ENCODE data around the gene PDE10A.
"Not testable (repeated sequence)": the region's sequence is repeated elsewhere in the genome, so short reads cannot be mapped to it uniquely, and the experiment has no call there.

PDE10A gene

DNA sequence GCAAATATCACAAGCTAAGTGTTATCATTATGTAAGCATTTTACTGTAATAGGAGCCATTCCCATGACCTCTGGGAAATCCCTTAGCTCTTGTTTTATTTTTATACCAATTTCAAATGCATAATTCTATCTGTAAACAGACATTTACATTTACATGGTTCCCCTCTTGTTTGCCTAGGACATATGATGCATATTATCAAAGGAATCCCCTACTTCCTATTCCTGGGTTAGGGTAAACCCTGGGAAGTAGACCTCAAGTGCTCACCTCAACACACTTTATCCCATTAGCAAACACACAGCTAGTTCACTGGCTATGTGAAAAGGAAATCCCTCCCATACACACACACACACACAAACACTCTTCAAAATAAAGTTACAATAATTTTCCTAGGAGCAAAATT is 27.1 kb downstream of the PDE10A start:
- Histone ChIP-seq H3K36me3 (ENCODE audit: insufficient read depth, low read length) (no peaks in the 10 kb centered on the region), H3K9ac (ENCODE audit: low read depth, low read length) (no peak overlapping the region), H3K9me3 (ENCODE audit: control insufficient read depth, insufficient read depth, low read length) (no peaks in the 10 kb centered on the region), H3K4me1 (ENCODE audit: insufficient read depth, low read length) (peaks cover 22% of the 10 kb centered on the region)

- Histone ChIP-seq H3K9me3 (ENCODE audit: control insufficient read depth, insufficient read depth, low read length) (no peaks in the 10 kb centered on the region), H3K9ac (ENCODE audit: low read depth, low read length) (no peak overlapping the region)
These were observed 28.8 kb downstream of the PDE10A start for GRCh38 chr6:165634101-165634880.

GRCh38 chr6:165632194-165632593 is 30.8 kb downstream of the PDE10A start:
- Histone ChIP-seq H3K9me3 (ENCODE audit: control insufficient read depth, insufficient read depth, low read length) (no peaks in the 10 kb centered on the region), H3K4me1 (ENCODE audit: insufficient read depth, low read length) (peaks cover 9% of the 10 kb centered on the region), H3K9ac (ENCODE audit: low read depth, low read length) (no peak overlapping the region), H3K36me3 (ENCODE audit: insufficient read depth, low read length) (no peaks in the 10 kb centered on the region)

More at GRCh38 chr6:165634101-165634880, 28.8 kb downstream of the PDE10A start:
- peaks cover 22% of the 10 kb centered on the region for H3K4me1 ChIP-seq (ENCODE audit: insufficient read depth, low read length)
- H3K36me3 ChIP-seq (ENCODE audit: insufficient read depth, low read length) = no peaks in the 10 kb centered on the region

DNA sequence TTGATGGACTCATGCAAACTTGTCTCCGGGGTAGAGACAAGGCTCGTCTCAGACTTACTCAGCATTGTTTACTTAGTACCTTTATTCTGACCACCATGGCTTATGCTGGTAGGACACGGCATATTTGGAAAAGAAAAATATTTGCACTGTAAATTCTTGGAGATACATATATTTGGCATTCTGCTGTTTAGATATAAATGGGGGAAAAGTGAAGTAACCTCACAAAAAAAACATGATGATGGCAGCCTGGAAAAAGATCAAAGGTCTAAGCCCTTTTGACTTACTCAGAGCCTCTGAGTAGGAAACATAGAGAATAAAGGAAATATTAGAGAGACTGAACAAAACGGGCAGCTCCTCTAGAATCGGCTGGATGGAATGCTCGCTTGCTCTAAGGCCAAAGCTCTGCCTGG is 32.5 kb downstream of the PDE10A start:
- no peaks in the 10 kb centered on the region for H3K9me3 ChIP-seq (ENCODE audit: control insufficient read depth, insufficient read depth, low read length)
- no peak overlapping the region for H3K9ac ChIP-seq (ENCODE audit: low read depth, low read length)
- H3K36me3 ChIP-seq (ENCODE audit: insufficient read depth, low read length) = no peaks in the 10 kb centered on the region
- H3K4me1 ChIP-seq (ENCODE audit: insufficient read depth, low read length) = no peaks in the 10 kb centered on the region

- no peaks in the 10 kb centered on the region for H3K36me3 ChIP-seq (ENCODE audit: insufficient read depth, low read length)
- no peaks in the 10 kb centered on the region for H3K9me3 ChIP-seq (ENCODE audit: control insufficient read depth, insufficient read depth, low read length)
- no peaks in the 10 kb centered on the region for H3K4me1 ChIP-seq (ENCODE audit: insufficient read depth, low read length)
- no peak overlapping the region for H3K9ac ChIP-seq (ENCODE audit: low read depth, low read length)
These were observed 34.1 kb downstream of the PDE10A start for GRCh38 chr6:165628955-165629354.

DNA sequence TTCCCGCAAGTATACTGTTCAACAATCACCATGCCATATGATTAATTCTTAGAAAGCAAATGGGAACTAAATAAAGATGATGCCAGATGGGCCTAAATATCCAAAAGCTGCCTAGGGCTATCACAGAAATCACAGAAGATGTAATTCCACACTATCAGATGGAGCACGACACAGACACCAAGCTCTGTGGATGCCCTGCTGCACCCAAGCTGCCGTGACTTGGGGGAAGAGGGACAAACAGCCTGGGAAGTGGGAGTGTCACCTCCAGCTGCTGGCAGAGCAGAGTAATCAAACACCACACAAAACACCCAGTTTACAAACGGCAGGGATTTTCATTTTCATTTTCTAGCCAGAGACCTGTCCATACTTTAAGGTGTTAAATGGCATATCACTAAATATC is 35.7 kb downstream of the PDE10A start:
- H3K4me1 ChIP-seq (ENCODE audit: insufficient read depth, low read length) = no peaks in the 10 kb centered on the region
- H3K9me3 ChIP-seq (ENCODE audit: control insufficient read depth, insufficient read depth, low read length) = no peaks in the 10 kb centered on the region
- no peak overlapping the region for H3K9ac ChIP-seq (ENCODE audit: low read depth, low read length)
- H3K36me3 ChIP-seq (ENCODE audit: insufficient read depth, low read length) = no peaks in the 10 kb centered on the region

DNA sequence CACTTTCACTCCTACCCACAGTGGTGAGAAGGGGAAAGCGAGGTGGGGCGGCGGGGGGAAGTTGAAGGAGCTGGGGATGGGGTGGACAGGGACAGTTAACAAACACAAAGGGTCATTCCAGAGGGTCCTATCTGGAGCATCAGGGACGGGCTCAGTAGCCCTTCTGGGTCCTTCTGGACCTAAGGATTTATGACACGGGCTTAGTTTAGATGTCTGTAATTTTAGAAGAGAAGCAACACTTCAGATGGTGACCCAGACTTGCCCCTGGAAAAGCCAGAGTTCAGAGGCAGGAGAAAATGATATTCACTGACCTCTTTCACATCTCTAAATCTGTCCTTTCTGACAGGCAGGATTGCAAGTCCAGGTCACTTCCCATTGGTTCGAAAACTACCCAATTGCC is 36.3 kb downstream of the PDE10A start:
- H3K9ac ChIP-seq (ENCODE audit: low read depth, low read length) = no peak overlapping the region
- no peaks in the 10 kb centered on the region for H3K4me1 ChIP-seq (ENCODE audit: insufficient read depth, low read length)
- H3K9me3 ChIP-seq (ENCODE audit: control insufficient read depth, insufficient read depth, low read length) = no peaks in the 10 kb centered on the region
- no peaks in the 10 kb centered on the region for H3K36me3 ChIP-seq (ENCODE audit: insufficient read depth, low read length)

GRCh38 chr6:165624871-165625639 is 38.0 kb downstream of the PDE10A start:
- Histone ChIP-seq H3K36me3 (ENCODE audit: insufficient read depth, low read length) (no peaks in the 10 kb centered on the region), H3K9ac (ENCODE audit: low read depth, low read length) (no peak overlapping the region), H3K9me3 (ENCODE audit: control insufficient read depth, insufficient read depth, low read length) (no peaks in the 10 kb centered on the region), H3K4me1 (ENCODE audit: insufficient read depth, low read length) (no peaks in the 10 kb centered on the region)

DNA sequence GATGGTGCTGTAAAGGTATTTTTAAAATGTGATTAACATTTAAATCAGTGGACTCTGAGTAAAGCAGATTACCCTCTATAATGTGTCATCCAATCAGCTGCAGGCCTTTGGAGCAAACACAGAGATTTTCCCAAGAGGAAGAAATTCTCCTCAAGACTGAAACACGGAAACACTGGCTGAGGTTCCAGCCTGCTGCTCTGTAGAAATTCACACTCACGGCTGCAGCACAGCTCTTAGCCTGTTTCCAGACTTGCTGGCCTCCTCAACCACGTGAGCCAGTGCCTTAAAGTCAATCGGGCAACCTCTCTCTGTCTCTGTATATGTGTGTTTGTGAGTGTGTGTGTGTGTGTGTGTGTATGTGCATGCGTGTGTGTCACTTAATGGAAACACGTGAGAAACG is 41.1 kb downstream of the PDE10A start:
- Histone ChIP-seq H3K9me3 (ENCODE audit: control insufficient read depth, insufficient read depth, low read length) (no peaks in the 10 kb centered on the region), H3K9ac (ENCODE audit: low read depth, low read length) (no peak overlapping the region), H3K4me1 (ENCODE audit: insufficient read depth, low read length) (no peaks in the 10 kb centered on the region; the same call in 1 of the 2 replicates), H3K36me3 (ENCODE audit: insufficient read depth, low read length) (no peaks in the 10 kb centered on the region)

DNA sequence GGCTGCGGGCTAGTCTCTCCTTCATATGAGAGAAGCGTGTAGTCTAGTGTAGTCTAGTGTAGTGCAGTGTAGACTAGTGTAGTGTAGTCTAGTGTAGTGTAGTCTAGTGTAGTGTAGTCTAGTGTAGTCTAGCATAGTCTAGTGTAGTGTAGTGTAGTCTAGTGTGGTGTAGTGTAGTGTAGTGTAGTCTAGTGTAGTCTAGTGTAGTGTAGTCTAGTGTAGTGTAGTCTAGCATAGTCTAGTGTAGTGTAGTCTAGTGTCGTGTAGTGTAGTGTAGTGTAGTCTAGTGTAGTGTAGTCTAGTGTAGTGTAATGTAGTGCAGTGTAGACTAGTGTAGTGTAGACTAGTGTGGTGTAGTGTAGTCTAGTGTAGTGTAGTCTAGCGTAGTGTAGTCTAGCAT is 44.1 kb downstream of the PDE10A start:
- H3K4me1 ChIP-seq (ENCODE audit: insufficient read depth, low read length) = peaks cover 12% of the 10 kb centered on the region
- H3K9ac ChIP-seq (ENCODE audit: low read depth, low read length); H3K36me3 ChIP-seq (ENCODE audit: insufficient read depth, low read length); H3K9me3 ChIP-seq (ENCODE audit: control insufficient read depth, insufficient read depth, low read length): not testable (repeated sequence)

GRCh38 chr6:165618241-165618640 is 44.8 kb downstream of the PDE10A start:
- Histone ChIP-seq H3K9me3 (ENCODE audit: control insufficient read depth, insufficient read depth, low read length) (no peaks in the 10 kb centered on the region), H3K9ac (ENCODE audit: low read depth, low read length) (no peak overlapping the region)

GRCh38 chr6:165617528-165617927 is 45.5 kb downstream of the PDE10A start:
- Histone ChIP-seq H3K9me3 (ENCODE audit: control insufficient read depth, insufficient read depth, low read length) (no peaks in the 10 kb centered on the region), H3K4me1 (ENCODE audit: insufficient read depth, low read length) (peaks cover 12% of the 10 kb centered on the region), H3K9ac (ENCODE audit: low read depth, low read length) (no peak overlapping the region)

More at GRCh38 chr6:165618241-165618640, 44.8 kb downstream of the PDE10A start:
- no peaks in the 10 kb centered on the region for H3K36me3 ChIP-seq (ENCODE audit: insufficient read depth, low read length)
- peaks cover 12% of the 10 kb centered on the region for H3K4me1 ChIP-seq (ENCODE audit: insufficient read depth, low read length)

GRCh38 chr6:165616116-165616515 is 46.9 kb downstream of the PDE10A start:
- H3K36me3 ChIP-seq (ENCODE audit: insufficient read depth, low read length) = no peaks in the 10 kb centered on the region
- H3K4me1 ChIP-seq (ENCODE audit: insufficient read depth, low read length) = peaks cover 12% of the 10 kb centered on the region
- H3K9me3 ChIP-seq (ENCODE audit: control insufficient read depth, insufficient read depth, low read length) = no peaks in the 10 kb centered on the region
- H3K9ac ChIP-seq (ENCODE audit: low read depth, low read length) = peak overlapping the region; percentile 25; the same call in 1 of the 2 replicates

More at GRCh38 chr6:165617528-165617927, 45.5 kb downstream of the PDE10A start:
- H3K36me3 ChIP-seq (ENCODE audit: insufficient read depth, low read length) = no peaks in the 10 kb centered on the region

GRCh38 chr6:165615636-165616035 is 47.4 kb downstream of the PDE10A start:
- no peak overlapping the region for H3K9ac ChIP-seq (ENCODE audit: low read depth, low read length)
- H3K9me3 ChIP-seq (ENCODE audit: control insufficient read depth, insufficient read depth, low read length) = no peaks in the 10 kb centered on the region
- no peaks in the 10 kb centered on the region for H3K36me3 ChIP-seq (ENCODE audit: insufficient read depth, low read length)
- peaks cover 12% of the 10 kb centered on the region for H3K4me1 ChIP-seq (ENCODE audit: insufficient read depth, low read length)

- no peaks in the 10 kb centered on the region for H3K36me3 ChIP-seq (ENCODE audit: insufficient read depth, low read length)
- H3K9me3 ChIP-seq (ENCODE audit: control insufficient read depth, insufficient read depth, low read length) = no peaks in the 10 kb centered on the region
- no peak overlapping the region for H3K9ac ChIP-seq (ENCODE audit: low read depth, low read length)
- H3K4me1 ChIP-seq (ENCODE audit: insufficient read depth, low read length) = peaks cover 8% of the 10 kb centered on the region
These were observed 51.7 kb downstream of the PDE10A start for GRCh38 chr6:165611294-165611693.

Measured in ES-I3 (cell line).